T-helper 1 cell (primary cell): ENCODE measurements around the gene RAB28.

Source experiments
- DNase-seq, 5 donors: peaks; one replicate each; pipeline ENCODE4 v3.0.0-alpha.2; 2012 to 2020
- total RNA-seq, 4 donors: gene quantifications; one replicate each; lab custom pipeline; 2026; lab: John Stamatoyannopoulos, UW

Gene RAB28
- 9.5 to 17.7 (median 12.1) reads per million in 4 donors for total RNA-seq

- DNase-seq = peak; percentile 81 to 93 (median 89)
Measured at GRCh38 chr4:13484122-13484748, at the start of gene RAB28. Gene RAB28, minus strand, starts transcription at chr4:13484340.

GRCh38 chr4:13531625-13531998, 47.5 kb upstream of the RAB28 start:
- DNase-seq = no peak

- DNase-seq = no peak
Measured at GRCh38 chr4:13530823-13531624, 46.9 kb upstream of the RAB28 start.

GRCh38 chr4:13529128-13529919, 45.2 kb upstream of the RAB28 start:
- DNase-seq = no peak

GRCh38 chr4:13528821-13529127, 44.6 kb upstream of the RAB28 start:
- DNase-seq = no peak

- DNase-seq = peak in 1 of 5 donors; percentile 50
Measured at GRCh38 chr4:13527981-13528820, 44.1 kb upstream of the RAB28 start.

- no peak for DNase-seq
Measured at GRCh38 chr4:13527192-13527980, 43.2 kb upstream of the RAB28 start.

- DNase-seq = no peak
Measured at GRCh38 chr4:13526658-13527057, 42.5 kb upstream of the RAB28 start.

- no peak for DNase-seq
Measured at GRCh38 chr4:13525606-13526281, 41.6 kb upstream of the RAB28 start.

- DNase-seq = no peak
Measured at GRCh38 chr4:13524504-13525243, 40.5 kb upstream of the RAB28 start.

- no peak for DNase-seq
Measured at GRCh38 chr4:13523591-13524503, 39.7 kb upstream of the RAB28 start.

GRCh38 chr4:13523105-13523477, 39.0 kb upstream of the RAB28 start:
- DNase-seq = no peak

- no peak for DNase-seq
Measured at GRCh38 chr4:13522282-13523104, 38.4 kb upstream of the RAB28 start.

- DNase-seq = no peak
Measured at GRCh38 chr4:13521047-13521446, 36.9 kb upstream of the RAB28 start.

- no peak for DNase-seq
Measured at GRCh38 chr4:13516315-13516860, 32.2 kb upstream of the RAB28 start.

- DNase-seq = no peak
Measured at GRCh38 chr4:13515268-13515667, 31.1 kb upstream of the RAB28 start.

- no peak for DNase-seq
Measured at GRCh38 chr4:13514722-13515121, 30.6 kb upstream of the RAB28 start.

- no peak for DNase-seq
Measured at GRCh38 chr4:13511101-13511500, 27.0 kb upstream of the RAB28 start.
